ENCODE data around the gene LSR.

LSR gene

GRCh38 chr19:35316560-35316959 is 67.8 kb downstream of the LSR start:
- Histone ChIP-seq H3K36me3 (no peaks in the 10 kb centered on the region), H3K4me1 (no peaks in the 10 kb centered on the region)
- TF ChIP-seq CTCF (IDR thresholded peaks at IDR 0.05; ENCODE audit: low read depth, low read length): no peak

More at GRCh38 chr19:35316560-35316959, 67.8 kb downstream of the LSR start:
- DNase-seq: no peak
- H3K27me3 ChIP-seq: no peaks in the 10 kb centered on the region
- H3K4me3 ChIP-seq (ENCODE audit: low read depth, low read length): no peak overlapping the region
- no peaks in the 10 kb centered on the region; the same call in 1 of the 2 replicates for H3K9me3 ChIP-seq

Data from BE2C (cell line).